ENCODE results near the gene PAGE2.
"Not testable (repeated sequence)": the region's sequence is repeated elsewhere in the genome, so short reads cannot be mapped to it uniquely, and the experiment has no call there.

Gene PAGE2

GRCh38 chrX:55120761-55121358, 32.0 kb downstream of the PAGE2 start:
- DNase-seq (ENCODE audit: low read depth in 1 of 2, low spot score in 1 of 2), result no peak

GRCh38 chrX:55123900-55124299, 35.1 kb downstream of the PAGE2 start:
- no peak for DNase-seq (ENCODE audit: low read depth in 1 of 2, low spot score in 1 of 2)

GRCh38 chrX:55127692-55128091, 38.9 kb downstream of the PAGE2 start:
- DNase-seq (ENCODE audit: low read depth in 1 of 2, low spot score in 1 of 2), result no peak

GRCh38 chrX:55129361-55129760, 40.5 kb downstream of the PAGE2 start:
- no peak for DNase-seq (ENCODE audit: low read depth in 1 of 2, low spot score in 1 of 2)

- no peak for DNase-seq (ENCODE audit: low read depth in 1 of 2, low spot score in 1 of 2)
Measured at GRCh38 chrX:55130481-55130880, 41.7 kb downstream of the PAGE2 start.

GRCh38 chrX:55132416-55132815, 43.6 kb downstream of the PAGE2 start:
- no peak for DNase-seq (ENCODE audit: low read depth in 1 of 2, low spot score in 1 of 2)

GRCh38 chrX:55135171-55135570, 46.4 kb downstream of the PAGE2 start:
- no peak for DNase-seq (ENCODE audit: low read depth in 1 of 2, low spot score in 1 of 2)

GRCh38 chrX:55140800-55141199, 52.0 kb downstream of the PAGE2 start:
- DNase-seq (ENCODE audit: low read depth in 1 of 2, low spot score in 1 of 2), result not testable (repeated sequence)

All from stimulated activated CD4-positive, alpha-beta T cell treated with anti-CD3 and anti-CD28 coated beads, Interleukin-15, amount 100 ng/mL, for 1 hour (primary cell).